Stimulated activated CD8-positive, alpha-beta memory T cell treated with anti-CD3 and anti-CD28 coated beads, Interleukin-4, amount 100 ng/mL, for 4 hours (primary cell): ENCODE measurements around the gene ABCA8.

Experiments
- DNase-seq, 2 donors: peaks; one replicate each; pipeline ENCODE4 v3.0.0-alpha.2; 2020; ENCODE audit warnings: low read depth in 2 of 2, low spot score in 1 of 2

Gene ABCA8

GRCh38 chr17:68870161-68870826 lies 84.9 kb downstream of the ABCA8 start:
- no peak for DNase-seq

- no peak for DNase-seq
Measured at GRCh38 chr17:68868708-68869107, 86.5 kb downstream of the ABCA8 start.

- no peak for DNase-seq
Measured at GRCh38 chr17:68867759-68868516, 87.3 kb downstream of the ABCA8 start.

- DNase-seq, result no peak
Measured at GRCh38 chr17:68865584-68865983, 89.6 kb downstream of the ABCA8 start.

GRCh38 chr17:68863091-68863652 lies 92.0 kb downstream of the ABCA8 start:
- DNase-seq, result no peak

- DNase-seq, result no peak
Measured at GRCh38 chr17:68861602-68862001, 93.6 kb downstream of the ABCA8 start.

- no peak for DNase-seq
Measured at GRCh38 chr17:68860941-68861340, 94.3 kb downstream of the ABCA8 start.

- DNase-seq, result no peak
Measured at GRCh38 chr17:68854452-68854851, 100.7 kb downstream of the ABCA8 start.

- no peak for DNase-seq
Measured at GRCh38 chr17:68853439-68853838, 101.8 kb downstream of the ABCA8 start.

- no peak for DNase-seq
Measured at GRCh38 chr17:68853036-68853435, 102.2 kb downstream of the ABCA8 start.

GRCh38 chr17:68851890-68852289 lies 103.3 kb downstream of the ABCA8 start:
- no peak for DNase-seq

- DNase-seq, result no peak
Measured at GRCh38 chr17:68850749-68851510, 104.3 kb downstream of the ABCA8 start.

- DNase-seq, result no peak
Measured at GRCh38 chr17:68849673-68850610, 105.2 kb downstream of the ABCA8 start.

GRCh38 chr17:68847711-68848110 lies 107.5 kb downstream of the ABCA8 start:
- no peak for DNase-seq

- no peak for DNase-seq
Measured at GRCh38 chr17:68843522-68843921, 111.7 kb downstream of the ABCA8 start.

- no peak for DNase-seq
Measured at GRCh38 chr17:68840073-68840472, 115.1 kb downstream of the ABCA8 start.

GRCh38 chr17:68835071-68835470 lies 120.1 kb downstream of the ABCA8 start:
- DNase-seq, result no peak

GRCh38 chr17:68834328-68834836 lies 120.8 kb downstream of the ABCA8 start:
- DNase-seq, result no peak

- no peak for DNase-seq
Measured at GRCh38 chr17:68832109-68832802, 122.9 kb downstream of the ABCA8 start.

GRCh38 chr17:68831170-68831569 lies 124.0 kb downstream of the ABCA8 start:
- DNase-seq, result no peak
